G401.6 (cell line): Measurements from ENCODE around the gene SLC35B3.
"Not testable (repeated sequence)": the region's sequence is repeated elsewhere in the genome, so short reads cannot be mapped to it uniquely, and the experiment has no call there.

Experiments used
- FAIRE-seq: peaks from 2 replicates; lab custom pipeline; 2012; peaks lifted over from hg19 to GRCh38; lab: Jason Lieb, UNC

SLC35B3 gene

GRCh38 chr6:8435093-8435844 is at the start of gene SLC35B3:
SLC35B3 (minus strand) TSS chr6:8435545.
- no peak for FAIRE-seq

- FAIRE-seq, result no peak
Measured at GRCh38 chr6:8483650-8484049, 48.3 kb upstream of the SLC35B3 start.

DNA sequence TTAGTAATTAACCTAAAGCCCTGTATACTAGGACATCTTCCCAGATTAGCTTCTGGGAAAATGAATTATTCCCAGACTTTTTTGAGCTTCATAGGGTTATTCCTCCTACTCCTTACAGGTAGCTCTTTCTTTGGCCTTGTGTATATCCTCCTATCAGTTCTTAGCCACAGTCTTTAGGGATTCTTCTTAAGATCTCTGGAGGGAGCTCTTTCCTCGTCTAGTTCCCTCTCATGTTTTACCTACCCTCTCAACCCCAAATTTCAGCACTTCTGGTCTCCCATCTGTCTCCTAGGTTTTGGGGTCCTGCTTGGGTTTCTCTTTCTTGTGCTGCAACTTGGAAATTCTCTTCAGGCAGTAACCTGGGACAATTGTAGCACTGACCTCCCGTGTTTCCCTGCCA is 46.4 kb upstream of the SLC35B3 start:
- FAIRE-seq, result no peak

GRCh38 chr6:8478418-8478817 is 43.1 kb upstream of the SLC35B3 start:
- FAIRE-seq, result peak; percentile 8

DNA sequence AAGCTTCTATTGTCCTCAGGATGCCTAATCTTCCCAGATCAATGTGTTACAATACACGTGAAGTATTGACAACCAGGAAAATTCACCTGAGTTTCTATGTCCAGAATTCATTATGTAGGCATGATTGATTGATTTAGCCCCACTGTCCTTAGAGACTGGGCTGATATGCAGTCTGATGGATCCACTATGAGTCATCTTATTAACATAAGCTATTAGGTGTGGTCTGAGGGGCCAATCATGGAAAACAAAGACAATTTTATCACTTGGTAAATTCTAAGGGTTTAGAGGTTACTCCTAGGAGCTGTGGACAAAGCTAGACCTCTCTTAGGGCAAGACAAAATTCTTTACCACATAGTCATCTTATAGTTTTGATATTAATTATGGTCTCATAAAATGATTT is 41.3 kb upstream of the SLC35B3 start:
- FAIRE-seq, result no peak

DNA sequence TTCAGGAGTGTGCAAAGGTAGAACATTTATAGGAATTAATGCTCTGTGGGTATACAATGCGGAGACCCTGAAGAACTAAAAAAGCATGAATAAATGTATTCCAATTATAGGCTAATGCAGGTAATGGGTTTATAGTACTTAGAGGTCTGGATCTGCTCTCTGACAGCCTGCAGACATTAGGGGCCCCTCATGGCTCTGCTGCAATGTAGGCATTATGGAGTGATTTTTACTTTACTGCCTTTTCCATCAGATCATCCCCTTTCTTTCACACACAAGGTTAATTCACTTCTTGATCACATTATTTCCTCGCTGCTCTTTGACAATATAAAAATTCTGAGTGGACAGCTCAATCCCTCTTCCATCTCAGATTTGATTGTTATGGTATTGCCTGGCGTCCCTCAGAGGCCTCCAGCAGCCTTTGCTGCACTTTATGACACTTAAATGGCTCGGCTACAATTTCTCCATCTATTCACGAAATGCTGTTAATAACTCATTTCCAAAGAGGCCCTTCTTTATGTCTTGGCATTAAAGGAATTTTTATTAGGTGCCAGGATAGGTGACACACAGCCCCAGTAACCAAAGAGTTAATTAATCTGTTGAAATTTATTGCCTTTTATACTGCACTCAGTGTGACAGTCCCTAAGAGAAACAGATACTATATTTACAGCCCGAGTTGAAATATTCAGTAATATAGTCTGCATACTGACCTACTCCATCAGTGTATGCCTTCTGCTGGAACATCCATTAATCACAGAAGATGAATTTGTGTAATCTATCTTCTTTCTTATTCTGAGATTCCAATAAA is 33.4 kb upstream of the SLC35B3 start:
- no peak for FAIRE-seq

GRCh38 chr6:8462694-8463093 is 27.3 kb upstream of the SLC35B3 start:
- FAIRE-seq, result no peak

DNA sequence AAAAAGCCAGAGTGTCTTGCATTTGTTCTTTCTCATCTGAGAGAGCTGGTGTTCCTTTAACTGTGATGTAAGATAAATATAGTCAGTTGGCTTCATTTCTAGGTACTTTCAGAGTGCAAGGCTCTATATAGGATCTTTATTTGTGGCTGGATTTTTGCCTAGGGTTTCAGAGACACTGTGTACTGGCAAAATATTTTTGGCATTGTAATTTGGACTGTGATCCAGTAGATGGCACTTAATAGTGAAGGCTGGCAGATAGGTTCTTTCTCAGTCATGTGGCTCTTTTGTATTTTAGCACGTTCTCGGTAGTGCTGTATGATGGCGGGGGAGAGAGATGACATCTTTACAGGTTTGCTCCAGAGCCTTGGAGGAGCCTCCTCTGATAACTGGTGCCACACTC is 26.8 kb upstream of the SLC35B3 start:
- no peak for FAIRE-seq

DNA sequence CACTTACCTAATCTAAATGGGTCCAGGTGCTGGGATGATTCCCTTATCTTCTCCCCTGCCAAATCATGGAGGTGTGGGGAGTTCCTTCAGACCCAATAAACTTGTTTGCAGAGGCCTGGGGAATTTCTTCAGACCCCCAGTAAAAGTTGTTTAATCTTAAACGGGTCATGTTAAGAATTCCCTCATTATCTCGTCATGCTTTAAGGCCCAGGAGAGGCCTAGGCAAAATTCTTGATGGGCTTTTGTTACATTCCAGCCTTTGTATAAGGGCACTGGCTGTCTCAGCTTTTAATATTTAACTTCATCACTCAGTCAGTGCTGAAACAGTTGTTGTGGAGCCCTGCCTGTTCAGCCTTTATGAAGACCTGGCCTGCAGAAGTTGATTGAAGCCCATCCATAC is 11.0 kb upstream of the SLC35B3 start:
- no peak for FAIRE-seq

DNA sequence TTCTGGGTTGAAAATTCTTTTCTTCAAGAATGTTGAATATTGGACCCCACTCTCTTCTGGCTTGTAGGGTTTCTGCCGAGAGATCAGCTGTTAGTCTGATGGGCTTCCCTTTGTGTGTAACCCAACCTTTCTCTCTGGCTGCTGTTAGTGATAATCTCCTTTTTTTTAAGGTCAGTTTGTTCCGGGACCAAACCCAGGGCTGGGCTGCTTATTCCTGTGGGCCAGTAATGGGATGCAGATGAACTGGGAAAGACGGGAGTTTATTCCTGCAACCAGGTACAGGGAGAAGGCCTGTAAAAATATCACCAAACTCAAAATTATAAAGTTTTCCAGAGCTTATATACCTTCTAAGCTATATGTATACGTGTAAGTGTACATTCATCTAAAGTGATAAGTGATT is 10.6 kb upstream of the SLC35B3 start:
- FAIRE-seq, result not testable (repeated sequence)

- no peak for FAIRE-seq
Measured at GRCh38 chr6:8442150-8442549, 6.8 kb upstream of the SLC35B3 start.

DNA sequence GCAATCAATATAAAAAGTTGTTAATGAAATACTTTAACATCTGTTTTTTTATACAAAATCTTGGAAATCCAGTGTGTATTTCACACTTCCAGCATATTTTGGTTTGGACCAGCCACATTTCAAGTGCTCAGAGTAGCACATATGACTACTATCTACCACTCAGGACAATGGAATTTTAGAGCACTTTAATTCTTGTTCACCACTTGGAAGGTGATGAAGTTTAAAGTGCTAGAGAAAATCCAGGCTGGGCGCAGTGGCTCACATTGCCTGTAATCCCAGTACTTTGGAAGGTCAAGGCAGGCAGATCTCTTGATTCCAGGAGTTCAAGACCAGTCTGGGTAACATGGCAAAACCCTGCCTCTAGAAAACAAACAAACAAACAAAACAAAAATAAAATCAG is 6.1 kb upstream of the SLC35B3 start:
- no peak for FAIRE-seq

GRCh38 chr6:8439601-8440268 is 4.4 kb upstream of the SLC35B3 start:
- no peak for FAIRE-seq

DNA sequence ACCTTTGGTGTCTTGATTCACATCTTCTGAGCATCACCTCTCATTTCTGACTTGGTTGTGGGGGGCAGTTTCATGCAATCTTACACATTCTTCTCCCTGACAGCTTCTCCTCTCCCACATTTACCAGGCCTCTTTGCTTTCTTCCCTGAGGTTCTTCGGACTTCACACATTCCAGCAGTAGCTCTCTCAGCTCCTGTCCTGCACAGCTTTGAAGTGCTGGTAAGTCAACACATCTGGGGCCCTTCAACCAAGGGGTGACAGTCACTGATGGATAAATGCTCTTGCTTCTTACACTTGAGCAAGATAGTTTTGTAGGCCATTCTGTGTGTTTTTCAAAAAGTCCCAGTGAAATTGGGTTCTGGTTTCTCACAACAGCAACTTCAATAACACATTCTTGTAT is 2.5 kb upstream of the SLC35B3 start:
- FAIRE-seq, result no peak

DNA sequence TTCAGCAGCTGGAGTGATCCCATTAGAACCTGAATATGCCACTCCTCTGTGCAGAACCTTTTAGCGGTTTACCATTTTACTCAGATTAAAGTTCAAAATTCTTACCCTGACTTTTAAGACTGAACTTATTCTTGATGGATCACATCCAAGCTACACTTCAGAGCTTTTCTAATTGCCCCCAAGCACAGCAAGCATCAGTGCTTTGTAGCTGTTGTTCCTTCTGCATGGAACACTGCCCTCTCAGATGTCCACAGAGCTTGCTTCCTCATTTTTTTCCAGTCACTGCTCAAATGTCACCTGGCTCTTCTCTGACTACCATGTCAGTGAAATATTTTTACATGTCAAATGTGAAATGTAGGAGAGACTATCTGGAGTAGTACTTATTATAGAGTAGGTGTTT is 1.6 kb upstream of the SLC35B3 start:
- no peak for FAIRE-seq

DNA sequence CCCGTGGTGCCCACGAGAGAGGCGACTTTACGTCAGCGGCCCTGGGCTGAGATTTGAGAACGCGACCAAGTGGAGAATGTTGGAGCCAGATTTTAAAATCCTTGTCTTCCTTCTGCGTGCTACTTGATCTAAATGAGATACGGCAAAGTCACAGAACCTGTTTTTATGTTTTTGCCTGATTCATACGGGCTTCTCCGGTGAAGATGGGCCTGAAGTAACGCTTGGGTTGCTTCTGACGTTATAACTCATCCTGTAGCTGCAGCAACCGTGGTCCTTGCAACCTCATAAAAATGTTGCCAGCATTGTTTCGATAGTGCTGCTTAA is 462 bp upstream of the SLC35B3 start:
- no peak for FAIRE-seq

DNA sequence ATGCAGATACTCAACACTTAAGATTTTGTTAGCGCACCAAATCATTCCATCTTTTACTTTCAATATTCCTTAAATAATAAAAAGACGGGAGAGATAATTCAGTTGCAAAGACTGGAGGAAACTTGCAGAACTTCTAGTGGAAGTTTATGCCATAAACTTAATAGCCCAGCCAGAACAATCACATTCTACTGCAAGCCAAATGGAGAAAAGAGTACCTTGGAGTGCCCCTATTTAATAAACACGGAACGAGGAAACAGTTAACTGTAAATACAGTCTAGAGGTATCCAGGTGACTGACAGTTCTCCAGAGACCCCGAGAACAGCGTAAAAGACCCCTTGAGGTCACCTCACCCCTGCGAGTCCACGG is 635 bp downstream of the SLC35B3 start:
- no peak for FAIRE-seq

- FAIRE-seq, result no peak
Measured at GRCh38 chr6:8432614-8433013, 2.7 kb downstream of the SLC35B3 start.

DNA sequence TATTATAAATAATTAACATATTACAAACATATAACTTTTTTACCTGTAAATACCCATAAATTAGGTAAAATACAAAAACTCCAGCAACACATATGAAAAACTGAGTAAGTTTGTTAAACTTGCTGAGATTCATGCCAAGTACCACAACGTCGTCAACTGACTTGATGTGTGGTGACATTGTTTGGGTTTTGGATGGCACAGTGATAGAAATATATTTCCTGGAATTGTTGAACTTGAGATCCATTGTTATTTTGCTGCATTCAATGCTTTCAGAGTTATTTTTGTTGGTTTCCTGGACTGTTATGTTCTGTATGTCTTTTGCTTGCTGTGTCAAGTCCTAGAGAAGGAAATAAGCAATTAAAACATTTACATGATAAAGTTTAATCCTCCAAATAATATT is 5.5 kb downstream of the SLC35B3 start:
- no peak for FAIRE-seq

GRCh38 chr6:8426544-8426943 is 8.8 kb downstream of the SLC35B3 start:
- not testable (repeated sequence) for FAIRE-seq

GRCh38 chr6:8420031-8420588 is 15.2 kb downstream of the SLC35B3 start:
- FAIRE-seq, result no peak

GRCh38 chr6:8415913-8416312 is 19.4 kb downstream of the SLC35B3 start:
- no peak for FAIRE-seq

- FAIRE-seq, result no peak
Measured at GRCh38 chr6:8415280-8415679, 20.1 kb downstream of the SLC35B3 start.
